Caco-2 (cell line): Measurements from ENCODE around the gene GPR32. TPM values are rescaled to one million over a fixed set of nuclear protein-coding genes. Genes with fewer than 3 reads are reported as not detected.

Source experiments
- BruUV-seq: library from RNA; stranded (reverse); fragments of 400-500 nt; replicated peaks from 2 replicates; lab custom pipeline; 2021; lab: Mats Ljungman, UMichigan
- CTCF ChIA-PET: fragments of 300-600 bp; sonication (Branson Sonifier 250); formaldehyde crosslinking; loops from one replicate; lab custom pipeline; 2022; ENCODE audit warnings: antibody characterized with exemption; lab: Charles Lee
- POLR2A ChIA-PET: fragments of 300-600 bp; sonication (Branson Sonifier 250); formaldehyde crosslinking; loops from one replicate; lab custom pipeline; 2022; ENCODE audit warnings: antibody characterized with exemption; lab: Charles Lee
- DNase-seq, 2 experiments: peaks; one replicate each; pipeline versions ENCODE4 v3.0.0 to v3.0.0-alpha.2; 2020 to 2022
- H3K27me3 ChIP-seq: replicated peaks from 2 replicates; pipeline ENCODE4 v1.6.0; 2011; ENCODE audit warnings: low read length; ENCODE audit not compliant: control insufficient read depth, insufficient read depth
- H3K36me3 ChIP-seq: 2 replicates; pipeline ENCODE4 v1.5.1; 2011; ENCODE audit warnings: low read length; ENCODE audit not compliant: control insufficient read depth, insufficient read depth
- H3K4me1 ChIP-seq: fragments of 250-450 bp; sonication (Bioruptor Pico); 2 replicates; pipeline ENCODE4 v1.5.1; 2020; ENCODE audit warnings: mild to moderate bottlenecking
- H3K4me3 ChIP-seq: 2 replicates; pipeline ENCODE4 v1.5.1; 2011; ENCODE audit warnings: low read depth, mild to moderate bottlenecking, control low read depth, low read length
- H3K9me3 ChIP-seq: fragments of 250-450 bp; sonication (Bioruptor Pico); 2 replicates; pipeline ENCODE4 v1.5.1; 2020; ENCODE audit warnings: mild to moderate bottlenecking, moderate library complexity
- H3K27ac Mint-ChIP-seq: one replicate; pipeline ENCODE4 v1.8.0; 2022; ENCODE audit warnings: mixed read lengths; ENCODE audit not compliant: unreplicated experiment
- H3K27me3 Mint-ChIP-seq: one replicate; pipeline ENCODE4 v1.8.0; 2022; ENCODE audit warnings: mixed read lengths; ENCODE audit not compliant: insufficient read depth, unreplicated experiment
- H3K36me3 Mint-ChIP-seq: one replicate; pipeline ENCODE4 v1.8.0; 2022; ENCODE audit warnings: mild to moderate bottlenecking, mixed read lengths; ENCODE audit not compliant: insufficient read depth, unreplicated experiment
- H3K4me1 Mint-ChIP-seq: one replicate; pipeline ENCODE4 v1.8.0; 2022; ENCODE audit warnings: low read depth, mixed read lengths; ENCODE audit not compliant: unreplicated experiment
- H3K4me3 Mint-ChIP-seq: one replicate; pipeline ENCODE4 v1.8.0; 2022; ENCODE audit warnings: mild to moderate bottlenecking, moderate library complexity, mixed read lengths; ENCODE audit not compliant: unreplicated experiment
- H3K9me3 Mint-ChIP-seq: one replicate; pipeline ENCODE4 v1.8.0; 2022; ENCODE audit warnings: mixed read lengths; ENCODE audit not compliant: unreplicated experiment
- intact Hi-C: fragments of 100-400 bp; cut with micrococcal nuclease; formaldehyde crosslinking; loops from one replicate; pipeline ENCODE4 v1.10.0; 2022; ENCODE audit not compliant: unreplicated experiment
- total RNA-seq: library from RNA; stranded (reverse); gene quantifications from 2 replicates; pipeline ENCODE4 v1.2.3, GENCODE V29; 2022
- TF ChIP-seq, protein P1 (sequence below), 2 experiments: fragments of 200-600 bp in 1 of 2; IDR thresholded peaks; 1 replicate in 1 of 2; 2 replicates in 1 of 2; pipeline versions ENCODE4 v1.5.1 to v1.8.0; 2011 to 2022; ENCODE audit warnings: antibody characterized with exemption in 1 of 2, control low read depth in 1 of 2, inconsistent platforms in 1 of 2, low read depth in 1 of 2, low read length in 1 of 2, mild to moderate bottlenecking in 1 of 2, moderate library complexity in 1 of 2; ENCODE audit not compliant: insufficient read depth in 1 of 2, severe bottlenecking in 1 of 2, unreplicated experiment in 1 of 2

The GPR32 gene
- total RNA-seq, 1 experiment from 2014 or later: not detected

DNA sequence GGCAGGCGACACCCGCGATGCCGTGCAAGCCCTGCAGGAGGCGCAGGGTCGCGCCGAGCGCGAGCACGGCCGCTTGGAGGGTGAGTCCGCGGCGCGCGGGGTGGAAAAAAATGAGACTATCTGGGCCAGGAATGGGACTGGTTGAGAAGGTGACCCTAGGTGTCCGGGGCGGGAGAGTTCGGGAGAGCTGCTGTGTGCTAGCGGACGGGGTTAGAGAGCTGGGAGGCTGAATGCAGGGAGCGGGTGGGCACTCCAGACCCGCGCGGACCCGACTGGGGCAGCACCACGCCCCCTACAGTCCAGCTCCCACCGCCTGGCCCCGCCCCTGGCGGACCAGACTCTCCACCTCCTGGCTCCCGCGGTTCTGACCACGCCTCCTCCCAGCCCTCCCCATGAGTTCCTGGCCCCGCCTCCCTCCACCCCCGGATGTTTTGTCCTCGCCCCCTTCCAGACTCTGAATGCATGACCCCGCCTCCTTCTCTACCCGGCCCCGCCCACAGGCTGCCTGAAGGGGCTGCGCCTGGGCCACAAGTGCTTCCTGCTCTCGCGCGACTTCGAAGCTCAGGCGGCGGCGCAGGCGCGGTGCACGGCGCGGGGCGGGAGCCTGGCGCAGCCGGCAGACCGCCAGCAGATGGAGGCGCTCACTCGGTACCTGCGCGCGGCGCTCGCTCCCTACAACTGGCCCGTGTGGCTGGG, 45.6 kb upstream of the GPR32 start:
- Mint-ChIP-seq H3K27ac (peak overlapping the region; percentile 61), H3K27me3 (peaks cover 20% of the 10 kb centered on the region), H3K36me3 (peaks cover 6% of the 10 kb centered on the region), H3K9me3 (no peaks in the 10 kb centered on the region), H3K4me1 (peaks cover 10% of the 10 kb centered on the region), H3K4me3 (peak overlapping the region; percentile 76)
- ChIA-PET CTCF (interaction anchor here (0.6 to 2.0 kb wide), 20 partner anchors 19 to 1229 kb away, joined by 3 to 20 read pairs (median 4); partner anchors contain the start of genes ACP4, JOSD2 and KCNC3), POLR2A (interaction anchor here (0.7 to 1.3 kb wide), 2 partner anchors 28 to 80 kb away, joined by 3 to 5 read pairs; no protein-coding TSS in a partner anchor)
- Histone ChIP-seq H3K36me3 (no peaks in the 10 kb centered on the region), H3K9me3 (no peaks in the 10 kb centered on the region), H3K4me1 (no peaks in the 10 kb centered on the region), H3K4me3 (peak overlapping the region; percentile 68), H3K27me3 (no peaks in the 10 kb centered on the region)
- BruUV-seq: no TSS peak
- intact Hi-C loops: loop anchor here (5.0 kb wide), 2 partner anchors 58 to 198 kb away; no protein-coding TSS in a partner anchor
- DNase-seq: peak; percentile 95 to 97
- TF ChIP-seq, protein P1, sequence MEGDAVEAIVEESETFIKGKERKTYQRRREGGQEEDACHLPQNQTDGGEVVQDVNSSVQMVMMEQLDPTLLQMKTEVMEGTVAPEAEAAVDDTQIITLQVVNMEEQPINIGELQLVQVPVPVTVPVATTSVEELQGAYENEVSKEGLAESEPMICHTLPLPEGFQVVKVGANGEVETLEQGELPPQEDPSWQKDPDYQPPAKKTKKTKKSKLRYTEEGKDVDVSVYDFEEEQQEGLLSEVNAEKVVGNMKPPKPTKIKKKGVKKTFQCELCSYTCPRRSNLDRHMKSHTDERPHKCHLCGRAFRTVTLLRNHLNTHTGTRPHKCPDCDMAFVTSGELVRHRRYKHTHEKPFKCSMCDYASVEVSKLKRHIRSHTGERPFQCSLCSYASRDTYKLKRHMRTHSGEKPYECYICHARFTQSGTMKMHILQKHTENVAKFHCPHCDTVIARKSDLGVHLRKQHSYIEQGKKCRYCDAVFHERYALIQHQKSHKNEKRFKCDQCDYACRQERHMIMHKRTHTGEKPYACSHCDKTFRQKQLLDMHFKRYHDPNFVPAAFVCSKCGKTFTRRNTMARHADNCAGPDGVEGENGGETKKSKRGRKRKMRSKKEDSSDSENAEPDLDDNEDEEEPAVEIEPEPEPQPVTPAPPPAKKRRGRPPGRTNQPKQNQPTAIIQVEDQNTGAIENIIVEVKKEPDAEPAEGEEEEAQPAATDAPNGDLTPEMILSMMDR (IDR thresholded peaks at IDR 0.05; ENCODE audit: insufficient read depth in 1 of 2, low read depth in 1 of 2, low read length in 1 of 2, severe bottlenecking in 1 of 2, unreplicated experiment in 1 of 2): peak; percentile 52 to 78

DNA sequence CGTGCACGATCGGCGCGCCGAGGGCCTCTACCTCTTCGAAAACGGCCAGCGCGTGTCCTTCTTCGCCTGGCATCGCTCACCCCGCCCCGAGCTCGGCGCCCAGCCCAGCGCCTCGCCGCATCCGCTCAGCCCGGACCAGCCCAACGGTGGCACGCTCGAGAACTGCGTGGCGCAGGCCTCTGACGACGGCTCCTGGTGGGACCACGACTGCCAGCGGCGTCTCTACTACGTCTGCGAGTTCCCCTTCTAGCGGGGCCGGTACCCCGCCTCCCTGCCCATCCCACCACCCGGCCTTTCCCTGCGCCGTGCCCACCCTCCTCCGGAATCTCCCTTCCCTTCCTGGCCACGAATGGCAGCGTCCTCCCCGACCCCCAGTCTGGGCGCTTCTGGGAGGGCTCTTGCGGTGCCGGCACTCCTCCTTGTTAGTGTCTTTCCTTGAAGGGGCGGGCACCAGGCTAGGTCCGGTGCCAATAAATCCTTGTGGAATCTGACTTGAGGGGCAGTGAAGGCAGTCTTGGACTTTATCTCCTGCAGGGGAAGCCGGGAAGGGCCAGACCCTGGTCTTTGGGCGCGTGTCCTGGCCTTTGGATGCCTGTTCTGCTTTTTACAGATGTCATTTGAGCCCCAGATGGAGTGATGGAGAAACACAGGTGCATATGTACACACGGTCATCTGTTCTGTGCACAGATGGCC, 44.9 kb upstream of the GPR32 start:
- intact Hi-C loops: loop anchor here (5.0 kb wide), 1 partner anchor 197 kb away; no protein-coding TSS in a partner anchor
- H3K4me1 Mint-ChIP-seq: peaks cover 10% of the 10 kb centered on the region
- BruUV-seq: no TSS peak
- no peaks in the 10 kb centered on the region for H3K9me3 Mint-ChIP-seq
- Histone ChIP-seq H3K36me3 (no peaks in the 10 kb centered on the region), H3K4me3 (peak overlapping the region; percentile 68), H3K27me3 (no peaks in the 10 kb centered on the region), H3K4me1 (no peaks in the 10 kb centered on the region), H3K9me3 (no peaks in the 10 kb centered on the region)
- peak overlapping the region; percentile 73 for H3K27ac Mint-ChIP-seq
- TF ChIP-seq, protein P1 (IDR thresholded peaks at IDR 0.05; ENCODE audit: insufficient read depth in 1 of 2, low read depth in 1 of 2, low read length in 1 of 2, severe bottlenecking in 1 of 2, unreplicated experiment in 1 of 2): no peak
- peaks cover 16% of the 10 kb centered on the region for H3K27me3 Mint-ChIP-seq
- H3K4me3 Mint-ChIP-seq: peak overlapping the region; percentile 76
- peaks cover 6% of the 10 kb centered on the region for H3K36me3 Mint-ChIP-seq
- POLR2A ChIA-PET: interaction anchor here (0.7 to 1.3 kb wide), 2 partner anchors 27 to 79 kb away, joined by 3 to 5 read pairs; no protein-coding TSS in a partner anchor
- DNase-seq: no peak
- CTCF ChIA-PET: interaction anchor here (0.6 to 2.0 kb wide), 20 partner anchors 20 to 1229 kb away, joined by 3 to 20 read pairs (median 4); partner anchors contain the start of genes ACP4, JOSD2 and KCNC3

DNA sequence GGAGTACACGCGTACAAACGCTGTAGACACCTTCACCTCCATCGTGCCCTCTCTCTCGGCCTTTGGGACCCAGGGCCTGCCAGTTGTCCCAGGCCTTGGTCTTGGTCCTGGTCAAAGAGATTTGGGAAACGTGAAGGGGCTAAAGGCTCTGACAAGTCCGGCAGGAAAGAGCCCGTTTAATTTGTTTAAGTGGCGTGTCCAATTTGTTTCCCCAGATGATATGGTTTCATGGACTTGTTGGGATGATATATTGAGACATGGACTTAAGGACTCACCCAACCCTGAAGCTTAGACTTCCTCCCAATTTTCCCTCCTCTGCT, 44.4 kb upstream of the GPR32 start:
- Mint-ChIP-seq H3K36me3 (peaks cover 6% of the 10 kb centered on the region), H3K9me3 (no peaks in the 10 kb centered on the region), H3K27me3 (peaks cover 11% of the 10 kb centered on the region), H3K4me1 (peaks cover 10% of the 10 kb centered on the region), H3K27ac (no peak overlapping the region), H3K4me3 (peak overlapping the region; percentile 76)
- no peak for DNase-seq
- Histone ChIP-seq H3K36me3 (no peaks in the 10 kb centered on the region), H3K4me1 (no peaks in the 10 kb centered on the region), H3K9me3 (no peaks in the 10 kb centered on the region), H3K27me3 (no peaks in the 10 kb centered on the region), H3K4me3 (peak overlapping the region; percentile 68)
- TSS peak; percentile 56 for BruUV-seq
- ChIA-PET CTCF (no interaction called here), POLR2A (no interaction called here)
- intact Hi-C loops: loop anchor here (5.0 kb wide), 1 partner anchor 196 kb away; no protein-coding TSS in a partner anchor
- TF ChIP-seq, protein P1 (IDR thresholded peaks at IDR 0.05; ENCODE audit: insufficient read depth in 1 of 2, low read depth in 1 of 2, low read length in 1 of 2, severe bottlenecking in 1 of 2, unreplicated experiment in 1 of 2): no peak
